OCI-M2 (cell line): ENCODE data around the gene GSTM3.
A peak's percentile ranks its signal among the peaks of the same experiment; 100 is the strongest.
"Not testable (repeated sequence)": the region's sequence is repeated elsewhere in the genome, so short reads cannot be mapped to it uniquely, and the experiment has no call there.

Experiments used
- DNase-seq: peaks from one replicate; lab custom pipeline; 2025; ENCODE audit not compliant: unreplicated experiment; lab: John Stamatoyannopoulos, UW

Gene GSTM3

DNA sequence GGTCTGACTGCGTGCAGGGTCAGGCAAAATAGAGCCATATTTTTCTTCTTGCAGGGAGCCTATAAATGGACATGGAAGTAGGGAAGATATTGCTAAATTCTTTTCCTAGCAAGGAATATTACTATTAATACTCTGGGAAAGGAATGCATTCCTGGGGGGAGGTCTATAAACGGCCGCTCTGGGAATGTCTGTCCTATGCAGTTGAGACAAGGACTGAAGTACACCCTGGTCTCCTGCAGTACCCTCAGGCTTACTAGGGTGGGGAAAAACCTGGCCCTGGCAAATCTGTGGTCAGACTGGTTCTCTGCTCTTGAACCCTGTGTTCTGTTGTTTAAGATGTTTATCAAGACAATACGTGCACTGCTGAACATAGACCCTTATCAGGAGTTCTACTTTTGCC is 31.9 kb downstream of the GSTM3 start:
- not testable (repeated sequence) for DNase-seq

DNA sequence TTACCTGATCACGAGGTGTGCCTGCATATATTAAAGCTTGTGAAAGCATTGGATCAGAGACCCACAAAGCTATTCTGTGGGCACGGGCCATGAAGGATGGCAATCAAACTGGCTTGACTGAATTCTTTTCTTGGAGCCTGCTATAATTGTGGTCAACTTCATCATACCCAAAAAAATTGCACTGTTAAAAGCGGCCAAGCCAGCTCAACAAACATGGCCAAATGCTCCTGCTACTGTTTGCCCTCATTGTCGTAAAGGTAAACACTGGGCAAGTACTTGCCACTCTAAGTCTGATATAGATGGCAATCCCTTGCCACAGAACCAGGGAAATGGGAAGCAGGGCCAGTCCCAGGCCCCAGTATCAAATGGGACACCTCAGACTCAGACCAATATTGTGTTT is 35.4 kb downstream of the GSTM3 start:
- DNase-seq: no peak

DNA sequence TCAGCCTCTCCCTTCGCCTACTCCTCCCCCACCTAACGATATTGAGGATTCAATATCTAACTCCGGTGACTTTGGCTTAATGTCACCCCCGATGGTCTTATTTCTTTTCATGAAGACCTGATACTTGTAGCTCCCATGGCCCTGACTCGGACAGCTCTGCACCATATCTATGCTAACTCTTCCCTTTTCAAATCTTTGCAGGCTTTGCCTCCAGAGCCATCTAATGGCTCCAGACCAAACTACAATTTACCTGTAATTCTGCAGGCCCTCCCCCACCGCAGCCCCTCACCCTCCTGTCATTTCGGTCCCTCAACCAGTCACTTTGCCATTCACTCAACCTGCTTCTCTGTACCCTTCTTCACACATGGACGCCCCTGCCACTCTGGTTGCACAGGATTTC is 36.7 kb downstream of the GSTM3 start:
- DNase-seq: no peak

DNA sequence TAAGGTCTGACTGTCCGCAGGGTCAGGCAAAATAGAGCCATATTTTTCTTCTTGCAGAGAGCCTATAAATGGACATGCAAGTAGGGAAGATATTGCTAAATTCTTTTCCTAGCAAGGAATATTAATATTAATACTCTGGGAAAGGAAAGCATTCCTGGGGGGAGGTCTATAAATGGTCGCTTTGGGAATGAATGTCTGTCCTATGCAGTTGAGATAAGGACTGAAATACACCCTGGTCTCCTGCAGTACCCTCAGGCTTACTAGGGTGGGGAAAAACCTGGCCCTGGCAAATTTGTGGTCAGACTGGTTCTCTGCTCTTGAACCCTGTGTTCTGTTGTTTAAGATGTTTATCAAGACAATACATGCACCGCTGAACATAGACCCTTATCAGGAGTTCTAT is 37.9 kb downstream of the GSTM3 start:
- not testable (repeated sequence) for DNase-seq

DNA sequence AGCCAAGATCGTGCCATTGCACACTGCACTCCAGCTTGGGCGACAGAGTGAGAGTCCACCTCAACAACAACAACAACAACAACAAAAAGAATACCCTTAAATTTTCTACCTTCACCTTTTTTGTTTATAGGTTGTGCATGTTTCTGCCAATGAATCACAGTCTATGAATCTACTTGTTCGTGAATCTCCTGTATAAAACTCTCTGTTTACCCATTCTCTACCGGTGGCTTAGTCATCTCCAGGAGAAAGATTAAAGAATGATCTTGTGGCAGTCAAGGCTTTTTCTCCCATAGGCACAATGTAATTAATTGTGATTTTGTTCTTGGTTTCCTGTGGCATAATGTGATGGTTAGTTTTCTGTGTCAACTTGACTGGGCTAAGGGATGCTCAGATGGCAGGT is 43.0 kb downstream of the GSTM3 start:
- not testable (repeated sequence) for DNase-seq

DNA sequence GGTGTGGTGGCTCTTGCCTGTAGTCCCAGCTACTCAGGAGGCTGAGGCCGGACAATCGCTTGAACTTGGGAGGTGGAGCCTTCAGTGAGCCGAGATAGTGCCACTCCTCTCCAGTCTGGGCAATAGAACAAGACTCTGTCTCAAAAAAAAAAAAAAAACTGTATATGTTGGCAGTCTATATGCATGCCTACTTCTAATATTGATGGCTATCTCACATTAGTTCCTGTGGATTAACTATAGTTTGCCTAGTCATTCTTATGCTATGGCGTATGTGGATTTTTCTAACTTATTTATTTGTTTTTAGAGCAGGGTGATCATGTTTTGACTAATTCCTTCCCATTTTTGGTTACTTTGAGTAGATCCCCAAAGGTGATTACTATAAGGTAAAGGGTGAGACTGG is 43.8 kb downstream of the GSTM3 start:
- no peak for DNase-seq

DNA sequence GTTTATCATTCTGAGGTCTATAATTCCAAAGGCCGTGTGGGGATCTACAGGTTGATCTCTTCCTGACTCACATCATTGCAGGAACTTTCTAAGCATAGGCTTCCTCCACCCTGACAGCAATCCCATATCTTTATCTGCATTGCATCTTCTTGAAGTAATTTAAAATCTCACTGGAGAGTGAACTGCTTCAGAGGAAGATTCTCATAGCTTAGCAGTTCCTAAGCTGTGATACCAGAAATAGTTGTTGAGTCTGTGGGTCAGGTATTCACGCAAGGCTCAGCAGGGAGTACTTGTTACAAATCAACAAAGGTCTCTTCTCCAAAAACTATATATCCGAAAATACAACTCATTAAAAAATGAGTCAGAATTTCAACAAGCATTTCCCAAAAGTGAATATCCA is 45.7 kb downstream of the GSTM3 start:
- not testable (repeated sequence) for DNase-seq

DNA sequence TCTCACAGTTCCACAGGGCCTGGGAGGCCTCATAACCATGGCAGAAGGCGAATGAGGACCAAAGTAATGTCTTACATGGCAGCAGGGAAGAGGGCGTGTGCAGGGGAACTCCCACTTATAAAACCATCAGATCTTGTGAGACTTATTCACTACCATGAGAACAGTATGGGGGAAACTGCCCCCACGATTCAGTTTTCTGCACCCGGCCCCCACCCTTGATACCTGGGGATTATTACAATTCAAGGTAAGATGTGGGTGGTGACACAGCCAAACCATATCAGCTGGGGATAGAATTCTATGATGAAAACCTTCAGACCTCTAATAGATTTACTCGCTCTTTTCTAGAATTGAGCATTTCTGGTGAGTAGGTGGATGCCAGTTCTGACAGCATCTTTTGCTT is 46.4 kb downstream of the GSTM3 start:
- DNase-seq: not testable (repeated sequence)

DNA sequence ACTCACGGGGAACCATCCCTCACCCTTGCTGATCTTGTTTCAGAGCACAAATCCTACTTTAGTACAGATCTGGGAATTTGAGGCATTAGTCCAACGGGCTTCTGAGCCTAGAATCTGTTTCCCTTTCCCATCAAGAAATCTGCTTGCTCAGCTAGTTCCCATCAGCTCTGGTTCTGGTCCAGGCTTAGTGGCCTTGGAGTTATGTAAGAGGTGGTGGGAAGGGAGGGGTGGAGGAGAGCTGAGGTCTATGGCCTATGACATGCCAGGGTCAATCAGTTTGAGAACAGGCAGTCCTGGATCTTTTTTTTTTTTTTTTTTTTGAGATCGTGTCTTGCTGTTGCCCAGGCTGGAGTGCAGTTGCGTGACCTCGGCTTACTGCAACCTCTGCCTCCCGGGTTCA is 49.1 kb downstream of the GSTM3 start:
- no peak for DNase-seq

DNA sequence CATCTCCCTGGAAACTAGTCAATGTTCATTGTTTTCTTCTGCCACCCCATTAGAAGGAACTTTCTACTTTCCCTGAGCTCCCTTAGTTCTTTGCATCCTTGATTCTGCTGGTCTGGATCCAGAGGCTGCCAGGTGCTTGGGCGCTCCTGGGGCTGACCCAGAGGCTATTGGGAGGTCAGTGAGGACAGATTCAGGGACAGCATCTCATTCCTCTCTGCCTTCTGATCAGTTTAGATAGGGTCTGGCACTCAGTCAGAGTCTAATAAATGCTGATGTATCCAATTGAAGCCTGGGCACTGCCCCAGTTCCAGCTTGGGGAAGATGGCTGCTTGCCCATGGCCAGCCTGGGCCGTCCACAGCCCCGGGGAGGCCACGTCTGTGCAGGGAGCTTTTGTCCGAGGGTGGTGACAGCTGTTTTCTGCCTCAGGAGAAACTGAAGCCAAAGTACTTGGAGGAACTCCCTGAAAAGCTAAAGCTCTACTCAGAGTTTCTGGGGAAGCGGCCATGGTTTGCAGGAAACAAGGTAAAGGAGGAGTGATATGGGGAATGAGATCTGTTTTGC is 50.9 kb downstream of the GSTM3 start:
- DNase-seq: no peak

DNA sequence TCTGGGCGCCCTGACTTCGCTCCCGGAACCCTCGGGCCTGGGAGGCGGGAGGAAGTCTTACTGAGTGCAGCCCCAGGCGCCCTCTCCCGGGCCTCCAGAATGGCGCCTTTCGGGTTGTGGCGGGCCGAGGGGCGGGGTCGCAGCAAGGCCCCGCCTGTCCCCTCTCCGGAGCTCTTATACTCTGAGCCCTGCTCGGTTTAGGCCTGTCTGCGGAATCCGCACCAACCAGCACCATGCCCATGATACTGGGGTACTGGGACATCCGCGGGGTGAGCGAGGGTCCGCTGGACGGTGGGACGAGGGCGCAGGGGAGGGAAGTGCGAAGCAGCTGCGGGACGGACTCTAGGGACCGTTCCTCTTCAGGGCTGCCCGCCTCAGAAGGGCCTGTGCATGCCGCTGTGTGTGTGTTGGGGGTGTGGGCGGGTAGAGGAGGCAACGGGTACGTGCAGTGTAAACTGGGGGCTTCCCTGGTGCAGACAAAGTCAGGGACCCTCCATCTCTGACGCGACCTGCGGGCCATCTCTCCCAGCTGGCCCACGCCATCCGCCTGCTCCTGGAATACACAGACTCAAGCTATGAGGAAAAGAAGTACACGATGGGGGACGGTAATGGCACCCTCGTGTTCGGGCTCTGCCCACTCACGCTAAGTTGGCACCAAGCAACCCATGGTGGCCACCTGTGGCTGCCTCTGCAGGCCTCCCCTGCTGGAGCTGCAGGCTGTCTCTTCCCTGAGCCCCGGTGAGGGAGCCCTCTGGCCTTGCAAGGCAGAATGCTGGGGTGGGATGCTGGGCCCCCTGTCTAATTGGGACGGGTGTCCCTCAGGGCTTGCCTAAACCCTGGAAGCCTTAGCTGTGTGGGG is 53.0 kb downstream of the GSTM3 start, which contains the start of gene GSTM1:
GSTM1 (plus strand) TSS at position 177 of the 859 bp plus-strand sequence; CDS start at position 234, 57 bp downstream.
- peak; percentile 1 for DNase-seq

DNA sequence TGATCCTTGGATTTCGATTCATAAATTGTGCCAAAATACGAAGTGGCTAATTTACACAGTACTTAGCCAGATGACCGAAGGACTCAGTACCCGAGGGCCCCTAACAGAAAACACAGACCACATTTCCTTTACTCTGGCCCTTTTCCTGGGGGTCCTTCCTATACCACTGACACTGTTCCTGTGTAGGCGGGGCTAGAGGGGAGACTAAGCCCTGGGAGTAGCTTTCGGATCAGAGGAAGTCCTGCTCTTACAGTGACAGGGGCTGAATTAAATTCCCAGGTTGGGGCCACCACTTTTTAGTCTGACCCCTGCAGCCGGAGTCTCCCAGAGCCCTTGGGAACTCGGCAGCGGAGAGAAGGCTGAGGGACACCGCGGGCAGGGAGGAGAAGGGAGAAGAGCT is 53.7 kb downstream of the GSTM3 start:
- DNase-seq: not testable (repeated sequence)

DNA sequence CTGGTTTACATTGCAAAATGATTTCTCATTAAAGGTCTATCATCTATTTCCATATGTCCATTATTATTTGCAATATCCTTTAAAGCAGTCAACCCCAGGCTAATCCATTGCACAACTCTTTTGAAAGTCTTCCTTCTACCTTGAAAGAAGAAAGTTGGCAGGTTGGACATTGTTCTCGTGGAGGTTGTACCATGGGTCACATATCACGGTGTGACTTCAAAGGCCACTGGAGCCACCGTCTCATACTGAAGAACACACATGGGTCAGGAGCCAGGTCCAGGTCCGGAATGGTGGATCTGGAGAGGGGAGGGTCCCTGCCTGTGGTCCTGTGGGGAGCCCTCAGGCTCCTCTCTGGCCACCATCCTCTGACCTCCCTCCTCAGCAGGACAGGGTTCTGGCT is 54.9 kb downstream of the GSTM3 start:
- not testable (repeated sequence) for DNase-seq

DNA sequence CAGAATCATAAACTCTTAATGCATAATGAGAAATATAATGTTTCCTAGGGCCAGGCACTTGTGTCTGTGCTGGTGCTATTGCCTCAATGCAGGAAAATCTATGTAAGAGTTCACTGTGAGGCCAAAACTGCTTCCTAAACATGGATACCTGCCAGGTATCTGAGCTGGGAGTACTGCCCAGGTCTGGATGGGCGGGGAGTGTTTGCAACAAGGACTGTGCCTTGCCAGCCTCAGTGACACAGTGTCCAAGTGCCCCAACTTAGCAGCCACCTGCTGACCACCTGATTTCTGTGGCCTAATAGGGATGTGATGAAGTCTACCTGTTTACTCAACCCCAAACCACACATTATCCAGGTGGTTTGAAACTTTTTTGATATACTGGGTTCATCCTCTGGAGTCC is 55.4 kb downstream of the GSTM3 start:
- not testable (repeated sequence) for DNase-seq

DNA sequence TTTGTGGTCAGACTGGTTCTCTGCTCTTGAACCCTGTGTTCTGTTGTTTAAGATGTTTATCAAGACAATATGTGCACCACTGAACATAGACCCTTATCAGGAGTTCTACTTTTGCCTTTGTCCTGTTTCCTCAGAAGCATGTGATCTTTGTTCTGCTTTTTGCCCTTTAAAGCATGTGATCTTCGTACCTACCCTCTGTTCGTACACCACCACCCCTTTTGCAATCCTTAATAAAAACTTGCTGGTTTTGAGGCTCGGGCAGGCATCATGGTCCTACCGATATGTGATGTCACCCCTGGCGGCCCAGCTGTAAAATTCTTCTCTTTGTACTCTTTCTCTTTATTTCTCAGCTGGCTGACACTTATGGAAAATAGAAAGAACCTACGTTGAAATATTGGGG is 56.1 kb downstream of the GSTM3 start:
- not testable (repeated sequence) for DNase-seq
